Measurements from ENCODE around the gene ACOX1.

Gene ACOX1

DNA sequence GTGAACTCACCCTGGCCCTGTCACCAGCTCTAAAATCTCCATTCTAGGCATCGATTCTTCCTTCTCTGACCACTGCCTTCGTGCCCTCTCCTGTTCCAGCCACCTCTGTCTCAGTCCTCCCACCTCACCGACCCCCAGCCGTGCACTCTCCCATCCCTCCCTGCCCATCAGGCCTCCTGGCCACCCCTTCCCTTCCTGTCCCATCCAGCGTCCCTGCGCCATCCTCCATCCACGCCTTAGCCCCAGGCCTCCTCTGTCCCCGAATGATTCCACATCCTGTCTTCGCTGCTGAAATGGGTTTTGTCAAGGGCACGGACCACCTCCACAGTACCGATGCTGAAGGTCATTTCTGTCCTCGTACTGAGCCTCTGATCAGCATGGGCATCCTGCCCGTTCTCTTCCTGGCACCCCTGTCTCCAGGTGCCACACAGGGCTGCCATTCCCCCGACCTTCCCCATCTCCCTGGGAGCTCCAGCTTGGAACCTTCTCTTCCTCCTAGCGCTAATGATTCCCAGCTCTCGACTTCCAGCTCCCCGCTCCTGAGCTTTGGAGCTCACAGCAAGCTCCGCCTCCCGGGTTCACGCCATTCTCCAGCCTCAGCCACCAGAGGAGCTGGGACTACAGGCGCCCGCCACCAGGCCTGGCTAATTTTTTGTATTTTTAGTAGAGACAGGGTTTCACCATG, 84.8 kb downstream of the ACOX1 start:
- no peak for TF ChIP-seq GATA2 (IDR thresholded peaks at IDR 0.05; ENCODE audit: low read depth, low read length)
- TF ChIP-seq GATA3 (IDR thresholded peaks at IDR 0.05; ENCODE audit: low read depth, low read length) = no peak

DNA sequence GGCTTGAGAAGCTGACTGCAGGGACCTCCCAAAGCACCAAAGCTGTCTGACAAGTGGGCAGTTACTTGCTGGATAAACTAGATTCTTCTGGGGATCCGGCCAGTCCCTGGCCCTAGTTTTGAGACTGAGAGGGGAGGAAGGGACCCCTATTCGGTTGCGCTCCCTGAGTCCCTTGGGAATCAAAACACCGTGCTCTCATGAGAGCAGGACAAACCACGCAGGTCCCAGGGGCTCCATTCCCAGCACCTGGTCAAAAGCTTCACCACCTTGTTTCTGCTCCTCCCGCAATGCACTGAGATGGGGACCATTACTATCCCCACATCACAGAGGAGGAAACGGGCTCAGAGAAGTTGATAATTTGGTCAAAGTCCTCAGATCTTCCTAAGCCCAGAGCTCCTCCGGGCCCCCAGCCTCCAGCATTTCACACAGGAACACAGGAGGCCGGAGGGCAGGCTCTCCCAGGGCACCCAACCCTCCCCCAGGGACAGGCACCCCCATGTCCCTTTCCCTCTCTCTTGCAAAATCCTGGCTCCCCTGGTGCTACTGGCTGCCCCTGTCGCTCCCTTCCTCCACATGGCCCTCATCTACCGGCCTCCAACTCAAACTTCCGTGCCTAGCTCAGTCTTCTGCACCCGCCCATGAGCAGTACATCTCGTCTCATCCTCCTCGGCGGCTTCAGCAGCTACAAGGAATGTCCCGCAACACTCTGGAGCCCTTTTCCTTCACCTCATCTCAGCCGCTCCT, 85.5 kb downstream of the ACOX1 start:
- TF ChIP-seq GATA3 (IDR thresholded peaks at IDR 0.05; ENCODE audit: low read depth, low read length) = no peak
- no peak for TF ChIP-seq GATA2 (IDR thresholded peaks at IDR 0.05; ENCODE audit: low read depth, low read length)

DNA sequence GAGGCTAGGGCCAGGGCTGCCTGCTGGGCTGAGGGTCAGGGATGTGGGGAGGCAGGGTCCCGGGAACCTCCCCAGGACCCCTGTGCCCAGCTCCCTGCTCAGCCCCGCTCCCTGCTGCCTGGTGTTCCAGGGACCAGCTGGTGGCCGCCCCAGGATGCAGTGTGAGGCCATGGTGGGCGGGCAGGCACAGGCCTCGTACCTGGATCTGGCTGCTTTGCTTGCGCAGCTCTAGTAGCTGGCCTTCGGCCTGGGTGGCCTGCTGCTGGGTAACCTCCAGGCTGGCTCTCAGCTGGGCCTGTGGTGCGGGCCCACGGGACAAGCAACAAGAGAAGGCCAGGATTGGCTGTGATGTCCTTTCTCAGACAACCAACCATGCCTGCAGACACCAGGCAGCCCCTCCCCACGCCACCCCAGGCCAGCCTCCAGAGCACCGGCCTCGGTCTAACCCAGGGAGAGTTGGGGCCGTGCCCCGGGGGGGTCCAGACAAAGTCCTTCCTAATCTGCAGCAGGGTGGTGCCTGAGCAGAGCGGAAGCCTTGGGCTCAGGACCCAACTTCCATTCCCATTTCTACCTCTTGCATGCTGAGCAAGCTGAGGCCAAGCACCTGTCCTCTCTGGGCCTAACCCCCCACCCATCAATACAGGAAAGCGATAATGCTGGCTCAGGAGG, 86.3 kb downstream of the ACOX1 start:
- TF ChIP-seq GATA2 (IDR thresholded peaks at IDR 0.05; ENCODE audit: low read depth, low read length) = no peak
- TF ChIP-seq GATA3 (IDR thresholded peaks at IDR 0.05; ENCODE audit: low read depth, low read length) = no peak

DNA sequence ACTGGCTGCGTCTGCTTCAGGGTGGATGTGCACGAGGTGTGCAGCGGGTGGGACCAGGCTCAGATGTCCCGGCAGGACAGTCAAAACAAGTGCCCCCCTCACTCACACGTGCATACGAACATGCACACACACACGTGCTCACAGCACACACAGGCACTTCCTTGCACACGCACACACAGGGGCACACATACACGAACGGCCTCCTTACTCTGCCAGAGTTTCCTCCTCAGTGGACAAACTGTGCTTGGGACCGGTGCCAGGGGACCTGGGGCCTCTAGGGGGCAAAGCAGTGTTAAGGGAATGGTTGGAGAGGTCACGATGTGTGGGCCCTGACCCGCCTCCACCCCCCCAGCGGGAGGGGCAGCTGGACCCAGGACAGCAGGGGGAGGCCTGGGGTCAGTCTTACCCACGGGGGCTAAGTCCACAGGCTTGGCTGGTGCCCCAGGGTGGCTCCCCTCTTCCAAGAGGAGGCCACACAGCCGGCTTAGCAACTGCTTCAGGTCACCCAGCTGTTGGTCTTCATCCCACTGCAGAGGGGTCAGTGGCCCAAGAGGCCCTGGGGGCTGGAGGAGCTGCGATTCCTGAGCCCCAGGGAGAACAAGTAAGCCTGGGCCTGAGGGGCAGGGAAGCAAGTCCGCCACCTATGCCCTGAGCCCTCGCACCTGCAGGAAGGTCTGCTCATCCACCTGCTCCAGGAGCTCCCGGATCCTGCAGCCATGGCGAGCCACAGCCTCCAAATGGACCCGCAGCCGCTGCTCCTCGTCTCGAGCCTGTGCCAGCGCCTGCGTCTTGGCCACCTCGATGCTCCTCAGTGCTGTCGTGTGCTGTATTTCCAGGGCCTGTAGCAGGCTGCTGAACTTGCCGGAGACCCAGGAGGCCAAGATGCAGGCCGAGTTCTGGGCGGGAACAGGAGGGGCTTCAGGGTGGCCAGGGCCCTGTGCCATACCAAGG, 87.1 kb downstream of the ACOX1 start:
- TF ChIP-seq GATA2 (IDR thresholded peaks at IDR 0.05; ENCODE audit: low read depth, low read length) (no peak), GATA3 (IDR thresholded peaks at IDR 0.05; ENCODE audit: low read depth, low read length) (no peak)
